RWPE1 (cell line): ENCODE data around the gene DENND6A.

ENCODE experiments used
- CTCF ChIA-PET: fragments of 350-600 bp; sonication (Branson Sonifier 250); formaldehyde crosslinking; extraction: SDS; loops from one replicate; lab custom pipeline; 2021; lab: Yijun Ruan, JAX
- POLR2A ChIA-PET: fragments of 400-600 bp; formaldehyde crosslinking; extraction: SDS; loops from one replicate; lab custom pipeline; 2020; ENCODE audit warnings: antibody characterized with exemption; ENCODE audit not compliant: low non-redundant PET; lab: Yijun Ruan, JAX
- DNase-seq: peaks from one replicate; pipeline ENCODE4 v3.0.0; 2012; ENCODE audit warnings: low spot score
- H3K27ac ChIP-seq: fragments of 450-650 bp; 2 replicates; pipeline ENCODE4 v1.5.1; 2017
- CTCF ChIP-seq: fragments of 450-650 bp; conservative IDR thresholded peaks from 2 replicates; pipeline ENCODE4 v1.5.1; 2017; ENCODE audit warnings: low read depth, mild to moderate bottlenecking

The DENND6A gene

DNA sequence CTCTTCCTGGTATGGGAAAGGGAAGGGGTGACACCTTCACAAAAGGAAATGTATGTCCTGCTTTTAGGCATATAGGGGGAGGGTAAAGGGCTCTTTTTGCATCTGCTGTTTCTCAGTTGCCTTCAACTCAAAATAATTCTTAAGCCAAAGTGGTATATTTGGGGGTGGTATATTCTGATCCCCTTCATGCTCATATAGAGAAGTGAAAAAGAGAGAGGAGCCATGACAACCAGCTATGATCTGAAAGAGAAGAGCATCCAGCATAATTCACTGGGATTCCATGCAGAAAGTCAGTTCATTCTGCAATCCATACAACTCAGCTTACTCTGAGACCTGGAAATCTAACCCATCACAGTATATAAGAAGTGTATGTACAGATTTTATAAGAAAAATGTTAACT is 22.3 kb downstream of the DENND6A start:
- H3K27ac ChIP-seq: no peak overlapping the region
- ChIA-PET CTCF (no interaction called here), POLR2A (no interaction called here)
- no peak for TF ChIP-seq CTCF
- DNase-seq: no peak

DNA sequence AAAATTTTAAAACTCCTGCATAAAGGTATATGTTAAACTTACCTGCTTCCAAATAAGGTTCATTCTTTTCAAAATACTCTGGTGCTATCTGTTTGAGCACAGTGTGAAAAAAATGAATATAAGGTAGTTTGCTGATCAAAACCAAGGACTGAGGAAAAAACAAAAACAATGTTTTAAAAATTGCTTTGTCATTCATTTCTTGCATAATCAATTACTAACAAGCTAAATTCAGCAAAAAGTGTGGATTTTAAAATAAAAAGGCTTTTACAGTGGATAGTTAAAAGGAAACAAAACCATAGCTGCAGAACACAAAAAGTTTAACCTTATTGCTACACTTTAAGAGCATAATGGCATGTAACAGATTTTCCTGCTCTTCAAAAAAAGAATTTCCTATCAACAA is 31.5 kb downstream of the DENND6A start:
- DNase-seq: no peak
- POLR2A ChIA-PET: no interaction called here
- H3K27ac ChIP-seq: no peak overlapping the region
- no peak for TF ChIP-seq CTCF
- CTCF ChIA-PET: no interaction called here

DNA sequence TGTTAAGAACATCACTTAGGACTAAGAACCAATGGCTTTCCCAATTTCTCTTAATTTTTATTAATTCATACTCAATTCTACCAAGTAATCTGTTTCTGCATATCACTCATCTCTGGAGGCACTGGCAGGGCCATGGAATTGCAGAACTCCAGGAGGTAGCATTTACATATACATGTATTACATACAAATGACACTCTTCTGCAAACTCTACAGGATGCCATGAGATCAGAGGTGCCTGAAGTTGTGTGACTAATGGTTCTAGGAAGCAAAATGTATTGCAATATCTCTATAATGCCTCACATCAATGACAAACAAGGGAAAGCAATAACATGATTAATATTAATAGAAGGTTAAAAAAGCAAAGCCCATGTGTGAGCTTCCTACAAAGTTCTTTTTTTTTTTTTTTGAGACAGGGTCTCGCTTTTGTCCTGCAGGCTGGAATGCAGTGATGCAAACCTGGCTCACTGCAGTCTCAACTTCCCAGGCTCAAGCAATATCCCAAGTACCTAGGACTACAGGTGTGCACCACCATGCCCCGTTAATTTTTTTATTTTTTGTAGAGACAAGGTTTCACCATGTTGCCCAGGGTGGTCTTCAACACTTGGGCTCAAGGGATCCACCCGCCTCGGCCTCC is 33.0 kb downstream of the DENND6A start:
- no peak for DNase-seq
- TF ChIP-seq CTCF: no peak
- CTCF ChIA-PET: no interaction called here
- H3K27ac ChIP-seq: peak overlapping the region; percentile 47
- POLR2A ChIA-PET: no interaction called here

- peak; percentile 5 for DNase-seq
- CTCF ChIA-PET: interaction anchor here (0.7 kb wide), 1 partner anchor 73 kb away, joined by 3 read pairs; no protein-coding TSS in a partner anchor
- TF ChIP-seq CTCF: no peak
- POLR2A ChIA-PET: no interaction called here
- no peak overlapping the region for H3K27ac ChIP-seq
Observed at GRCh38 chr3:57659004-57659673, 33.7 kb downstream of the DENND6A start.

DNA sequence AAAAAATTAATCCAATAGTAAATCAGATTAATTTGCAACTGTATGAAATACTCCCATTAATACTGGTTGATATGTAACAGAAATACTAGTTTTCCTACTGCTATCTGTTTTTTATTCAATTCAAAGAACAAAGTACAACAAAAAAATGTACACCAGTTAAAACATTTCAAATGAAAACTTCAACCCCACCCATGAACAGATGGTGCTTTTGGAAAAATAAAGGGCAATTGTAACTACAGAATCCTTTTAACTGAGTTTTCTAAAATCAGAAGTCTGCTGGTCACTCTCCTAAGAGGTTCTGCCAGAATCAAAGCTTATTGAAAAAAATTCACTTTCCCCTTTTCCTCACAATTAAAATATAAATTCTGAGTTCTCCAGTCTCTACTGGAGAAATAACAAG is 34.3 kb downstream of the DENND6A start:
- peak overlapping the region; percentile 28 for H3K27ac ChIP-seq
- POLR2A ChIA-PET: interaction anchor here (0.6 kb wide), 1 partner anchor 101 kb away, joined by 3 read pairs; no protein-coding TSS in a partner anchor
- no peak for TF ChIP-seq CTCF
- CTCF ChIA-PET: no interaction called here
- no peak for DNase-seq

DNA sequence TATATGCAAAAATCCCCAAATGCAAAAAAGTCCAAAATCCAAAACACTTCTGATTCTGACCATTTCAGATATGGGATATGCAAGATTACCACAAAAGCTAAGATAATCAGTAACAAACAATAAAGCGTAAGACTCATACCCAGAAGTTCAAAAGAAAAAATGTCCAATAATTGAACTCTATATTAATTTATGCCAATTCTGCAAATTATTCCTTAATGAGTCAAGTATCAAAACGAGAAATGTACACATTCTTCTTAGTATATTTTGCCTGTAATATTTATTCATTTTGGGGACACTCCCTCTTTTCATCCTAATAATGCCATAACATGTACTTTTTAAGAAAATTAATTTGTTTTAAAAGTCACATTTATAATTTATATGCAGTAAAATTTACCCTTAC is 37.1 kb downstream of the DENND6A start:
- ChIA-PET POLR2A (no interaction called here), CTCF (no interaction called here)
- DNase-seq: no peak
- no peak overlapping the region for H3K27ac ChIP-seq
- TF ChIP-seq CTCF: no peak
